ENCODE measurements around the gene SLC15A4. TPM values are rescaled to one million over a fixed set of nuclear protein-coding genes. Genes with fewer than 3 reads are reported as not detected.

Gene SLC15A4
- total RNA-seq, 1 experiment from 2014 or later, result 21.6 TPM

DNA sequence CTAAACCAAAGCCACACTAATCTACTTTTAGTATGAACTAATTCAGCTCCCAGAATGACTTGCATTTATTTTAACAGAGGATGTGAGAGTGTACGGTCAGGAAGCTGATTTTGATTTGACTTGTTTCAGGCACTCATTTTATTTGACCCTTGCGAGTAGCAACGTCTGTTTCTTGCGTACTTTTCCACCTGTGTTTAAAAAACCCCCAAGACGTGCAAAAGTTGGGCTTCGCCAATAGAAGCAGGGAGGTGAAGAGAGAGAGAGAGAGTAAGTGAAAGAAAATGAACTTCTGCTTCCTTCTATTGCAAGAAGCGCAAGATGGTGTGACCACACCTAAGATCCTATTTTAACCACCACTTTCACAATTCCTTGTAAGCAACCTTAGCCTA is 6.7 kb upstream of the SLC15A4 start:
- DNase-seq, result no peak
- Mint-ChIP-seq H3K36me3 (ENCODE audit: insufficient read depth in 1 of 3, low read depth in 3 of 3) (peaks cover 0 to 8% (median 5%) of the 10 kb centered on the region in 3 experiments; a peak in 4 of 7 replicates), H3K4me1 (no peaks in the 10 kb centered on the region), H3K4me3 (no peak overlapping the region), H3K9me3 (no peaks in the 10 kb centered on the region; a peak in 1 of 5 replicates), H3K27me3 (ENCODE audit: low read depth) (peaks cover 3% of the 10 kb centered on the region; the same call in 1 of the 2 replicates), H3K27ac (no peak overlapping the region; a peak in 1 of 7 replicates)
- Histone ChIP-seq H3K23ac (ENCODE audit: insufficient read length, low read depth, low read length) (no peak overlapping the region), H2AK5ac (ENCODE audit: insufficient read length, low read length) (no peak overlapping the region), H3K4me2 (ENCODE audit: insufficient read depth, insufficient read length, low read length) (no peak overlapping the region), H3K14ac (ENCODE audit: insufficient read depth, low read length) (no peak overlapping the region), H2BK12ac (ENCODE audit: insufficient read length, low read depth, low read length) (no peak overlapping the region), H3K79me2 (ENCODE audit: insufficient read depth, low read length) (no peaks in the 10 kb centered on the region), H2BK5ac (ENCODE audit: insufficient read length, low read length) (no peak overlapping the region), H3K9me3 (ENCODE audit: control insufficient read depth, low read depth, low read length) (no peaks in the 10 kb centered on the region), H3K9ac (ENCODE audit: extremely low read depth, insufficient read length, low read length) (no peak overlapping the region), H3K4me1 (ENCODE audit: insufficient read depth, low read length) (no peaks in the 10 kb centered on the region), H4K5ac (ENCODE audit: insufficient read length, low read depth, low read length) (no peak overlapping the region), H4K91ac (ENCODE audit: insufficient read length, low read depth, low read length) (no peak overlapping the region), H3T11ph (ENCODE audit: low read length) (no peak overlapping the region), H2AFZ (ENCODE audit: low read length) (no peak overlapping the region), H3K27me3 (ENCODE audit: insufficient read depth, low read length) (no peaks in the 10 kb centered on the region), H2BK120ac (ENCODE audit: low read depth, low read length, poor library complexity, severe bottlenecking) (no peak overlapping the region), H3K27ac (ENCODE audit: insufficient read length, low read depth, low read length) (no peak overlapping the region), H3K23me2 (ENCODE audit: insufficient read length, low read depth, low read length, poor library complexity, severe bottlenecking) (no peaks in the 10 kb centered on the region), H2BK20ac (ENCODE audit: low read depth, low read length, poor library complexity, severe bottlenecking) (no peak overlapping the region), H3K79me1 (ENCODE audit: insufficient read depth, low read depth, low read length, poor library complexity, severe bottlenecking) (no peaks in the 10 kb centered on the region), H4K20me1 (ENCODE audit: control insufficient read depth, insufficient read depth, insufficient read length) (no peaks in the 10 kb centered on the region), H3K56ac (ENCODE audit: insufficient read length, low read depth, low read length) (no peak overlapping the region), H4K8ac (replicated peaks; ENCODE audit: insufficient read length, low read depth, low read length) (no peak overlapping the region), H2BK15ac (ENCODE audit: low read depth, low read length) (no peak overlapping the region), H3K18ac (ENCODE audit: insufficient read length, low read depth, low read length) (no peak overlapping the region), H3K4ac (ENCODE audit: low read depth, low read length) (no peak overlapping the region)
- no CpG with 5 or more reads among the region's 7 CpGs for WGBS (ENCODE audit: extremely low coverage, insufficient read length, low lambda C conversion rate)
- TF ChIP-seq, protein P1, sequence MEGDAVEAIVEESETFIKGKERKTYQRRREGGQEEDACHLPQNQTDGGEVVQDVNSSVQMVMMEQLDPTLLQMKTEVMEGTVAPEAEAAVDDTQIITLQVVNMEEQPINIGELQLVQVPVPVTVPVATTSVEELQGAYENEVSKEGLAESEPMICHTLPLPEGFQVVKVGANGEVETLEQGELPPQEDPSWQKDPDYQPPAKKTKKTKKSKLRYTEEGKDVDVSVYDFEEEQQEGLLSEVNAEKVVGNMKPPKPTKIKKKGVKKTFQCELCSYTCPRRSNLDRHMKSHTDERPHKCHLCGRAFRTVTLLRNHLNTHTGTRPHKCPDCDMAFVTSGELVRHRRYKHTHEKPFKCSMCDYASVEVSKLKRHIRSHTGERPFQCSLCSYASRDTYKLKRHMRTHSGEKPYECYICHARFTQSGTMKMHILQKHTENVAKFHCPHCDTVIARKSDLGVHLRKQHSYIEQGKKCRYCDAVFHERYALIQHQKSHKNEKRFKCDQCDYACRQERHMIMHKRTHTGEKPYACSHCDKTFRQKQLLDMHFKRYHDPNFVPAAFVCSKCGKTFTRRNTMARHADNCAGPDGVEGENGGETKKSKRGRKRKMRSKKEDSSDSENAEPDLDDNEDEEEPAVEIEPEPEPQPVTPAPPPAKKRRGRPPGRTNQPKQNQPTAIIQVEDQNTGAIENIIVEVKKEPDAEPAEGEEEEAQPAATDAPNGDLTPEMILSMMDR (conservative IDR thresholded peaks at IDR 0.05), result no peak
